HepG2 (cell line): Measurements from ENCODE around the gene SLC18A2. TPM values are rescaled to one million over a fixed set of nuclear protein-coding genes. Genes with fewer than 3 reads are reported as not detected.

Experiments
- ATAC-seq: fragments of 200-7000 bp; cut with Tn5 transposase; 3 replicates; pipeline ENCODE4 v1.9.1; 2020; ENCODE audit warnings: mild to moderate bottlenecking, moderate library complexity
- BruUV-seq: library from RNA; stranded (reverse); fragments of 400-500 nt; replicated peaks from 2 replicates; lab custom pipeline; 2021; lab: Mats Ljungman, UMichigan
- CTCF ChIA-PET: fragments of 300-600 bp; formaldehyde crosslinking; extraction: SDS; loops from one replicate; lab custom pipeline; 2021; ENCODE audit warnings: low total read pairs, inconsistent platforms, low intra/inter-chr PET ratio; lab: Yijun Ruan, JAX
- POLR2A ChIA-PET: fragments of 350-600 bp; sonication (Branson Sonifier 250); formaldehyde crosslinking; loops from one replicate; lab custom pipeline; 2020; ENCODE audit warnings: antibody characterized with exemption, inconsistent platforms; lab: Yijun Ruan, JAX
- DNase-seq: peaks from one replicate; pipeline ENCODE4 v3.0.0-alpha.2; 2015; ENCODE audit warnings: low spot score
- FAIRE-seq: peaks from 3 replicates; lab custom pipeline; 2011; peaks lifted over from hg19 to GRCh38; lab: Jason Lieb, UNC
- H2AFZ ChIP-seq: one replicate; pipeline ENCODE4 v1.6.1; 2011; ENCODE audit warnings: low read length, inconsistent platforms
- H3K27ac ChIP-seq: fragments of 300-600 bp; 3 replicates; pipeline ENCODE4 v1.8.0; 2011; ENCODE audit warnings: mixed run types, mild to moderate bottlenecking, mixed read lengths, low read length, inconsistent platforms; ENCODE audit not compliant: insufficient read depth; ENCODE audit errors: extremely low read length
- H3K27me3 ChIP-seq, 2 experiments: fragments of 200-600 bp in 1 of 2; 2 replicates in 1 of 2; 3 replicates in 1 of 2; pipeline versions ENCODE4 v1.6.0 to v1.8.0; 2011; ENCODE audit warnings: low read length in 2 of 2, mild to moderate bottlenecking in 2 of 2, moderate library complexity in 2 of 2, inconsistent platforms in 1 of 2; ENCODE audit not compliant: insufficient read depth in 2 of 2, control insufficient read depth in 1 of 2
- H3K36me3 ChIP-seq, 2 experiments: fragments of 200-600 bp in 1 of 2; replicated peaks in 1 of 2; 2 replicates in 1 of 2; 3 replicates in 1 of 2; pipeline versions ENCODE4 v1.5.1 to v1.8.0; 2011; ENCODE audit warnings: low read length in 2 of 2, inconsistent platforms in 1 of 2; ENCODE audit not compliant: insufficient read depth in 2 of 2, control insufficient read depth in 1 of 2
- H3K4me1 ChIP-seq: 2 replicates; pipeline ENCODE4 v1.5.1; 2012; ENCODE audit warnings: low read length, inconsistent platforms; ENCODE audit not compliant: insufficient read depth
- H3K4me2 ChIP-seq: 2 replicates; pipeline ENCODE4 v1.6.0; 2011; ENCODE audit warnings: low read depth, low read length, inconsistent platforms
- H3K4me3 ChIP-seq, 3 experiments: fragments of 200-600 bp in 1 of 3; sonication (generic), shearing (Covaris generic) in 1 of 3; replicated peaks in 1 of 3; 2 replicates each; pipeline ENCODE4 v1.5.1; 2011 to 2016; ENCODE audit warnings: low read length in 3 of 3, inconsistent platforms in 2 of 3, low read depth in 2 of 3, mild to moderate bottlenecking in 2 of 3, control low read depth in 1 of 3, mixed read lengths in 1 of 3; ENCODE audit not compliant: insufficient read depth in 1 of 3
- H3K79me2 ChIP-seq: one replicate; pipeline ENCODE4 v1.6.1; 2011; ENCODE audit warnings: low read length, inconsistent platforms; ENCODE audit not compliant: insufficient read depth
- H3K9ac ChIP-seq: 2 replicates; pipeline ENCODE4 v1.6.0; 2011; ENCODE audit warnings: mild to moderate bottlenecking, low read depth, low read length, inconsistent platforms; ENCODE audit not compliant: insufficient read depth
- H3K9me3 ChIP-seq: 2 replicates; pipeline ENCODE4 v1.5.1; 2012; ENCODE audit warnings: mild to moderate bottlenecking, low read length
- H4K20me1 ChIP-seq: 2 replicates; pipeline ENCODE4 v1.6.0; 2011; ENCODE audit warnings: inconsistent platforms, mild to moderate bottlenecking, low read length, moderate library complexity; ENCODE audit not compliant: insufficient read depth
- ASH2L ChIP-seq: fragments of 300-600, 200-600 bp; sonication (generic); IDR thresholded peaks from 2 replicates; pipeline ENCODE4 v1.7.0; 2017; ENCODE audit warnings: low read depth, mild to moderate bottlenecking, moderate library complexity, mixed read lengths, low read length; ENCODE audit not compliant: insufficient read length
- FOXO1 ChIP-seq: sonication (generic); formaldehyde crosslinking; IDR thresholded peaks from 2 replicates; pipeline ENCODE4 v1.4.0; 2020; ENCODE audit warnings: missing genetic modification reagents
- GFI1 ChIP-seq: sonication (generic); formaldehyde crosslinking; IDR thresholded peaks from 2 replicates; pipeline ENCODE4 v1.5.0; 2020; ENCODE audit warnings: missing genetic modification reagents, mild to moderate bottlenecking, borderline replicate concordance
- GTF3A ChIP-seq: sonication (generic); formaldehyde crosslinking; conservative IDR thresholded peaks from 2 replicates; pipeline ENCODE4 v1.4.0; 2020; ENCODE audit warnings: mild to moderate bottlenecking, missing genetic modification reagents
- HHEX ChIP-seq: IDR thresholded peaks from 2 replicates; pipeline ENCODE4 v1.6.1; 2016; ENCODE audit warnings: control low read depth
- HIVEP1 ChIP-seq: sonication (generic); formaldehyde crosslinking; IDR thresholded peaks from 2 replicates; pipeline ENCODE4 v1.4.0; 2020; ENCODE audit warnings: mild to moderate bottlenecking, missing genetic modification reagents
- IKZF5 ChIP-seq: IDR thresholded peaks from 2 replicates; pipeline ENCODE4 v1.6.1; 2018; ENCODE audit warnings: missing genetic modification reagents, mild to moderate bottlenecking, missing compliant biosample characterization
- RORA ChIP-seq: sonication (generic); formaldehyde crosslinking; IDR thresholded peaks from 2 replicates; pipeline ENCODE4 v1.5.0; 2020; ENCODE audit warnings: mild to moderate bottlenecking, missing genetic modification reagents, moderate library complexity
- UBTF ChIP-seq: sonication (generic); formaldehyde crosslinking; IDR thresholded peaks from 2 replicates; pipeline ENCODE4 v1.4.0; 2020; ENCODE audit warnings: mild to moderate bottlenecking, missing genetic modification reagents
- ZNF20 ChIP-seq: sonication (generic); formaldehyde crosslinking; IDR thresholded peaks from 2 replicates; pipeline ENCODE4 v1.4.0; 2020; ENCODE audit warnings: mild to moderate bottlenecking, moderate library complexity, missing genetic modification reagents
- ZNF280B ChIP-seq: sonication (generic); formaldehyde crosslinking; IDR thresholded peaks from 2 replicates; pipeline ENCODE4 v1.5.0; 2020; ENCODE audit warnings: missing genetic modification reagents, mild to moderate bottlenecking, borderline replicate concordance
- ZNF326 ChIP-seq: sonication (generic); formaldehyde crosslinking; IDR thresholded peaks from 2 replicates; pipeline ENCODE4 v1.4.0; 2020; ENCODE audit warnings: missing genetic modification reagents, borderline replicate concordance
- ZNF337 ChIP-seq: sonication (generic); formaldehyde crosslinking; IDR thresholded peaks from 2 replicates; pipeline ENCODE4 v1.5.1; 2020; ENCODE audit warnings: missing genetic modification reagents, low read depth, mild to moderate bottlenecking, borderline replicate concordance
- ZXDC ChIP-seq: sonication (generic); formaldehyde crosslinking; IDR thresholded peaks from 2 replicates; pipeline ENCODE4 v1.5.0; 2020; ENCODE audit warnings: mild to moderate bottlenecking, missing genetic modification reagents
- WGBS: methylation state at CpG from one replicate; pipeline ENCODE4 v1.1.6; 2017; ENCODE audit warnings: low lambda C conversion rate; 5-methylcytosine and 5-hydroxymethylcytosine counted together
- in situ Hi-C: cut with HindIII; loops from 2 replicates; pipeline ENCODE4 v1.10.0; 2017; ENCODE audit warnings: low pct_unique_long_range_greater_than_20kb; ENCODE audit not compliant: extremely low pct_ligation_motif_present
- intact Hi-C: fragments of 100-400 bp; cut with micrococcal nuclease; formaldehyde crosslinking; loops from one replicate; pipeline ENCODE4 v1.10.0; 2022; ENCODE audit not compliant: unreplicated experiment
- polyA plus RNA-seq, 8 experiments: library from polyadenylated mRNA; depleted of rRNA in 3 of 8; stranded (reverse) in 7 of 8; unstranded in 1 of 8; fragments of >200 nt; fragmentation: Illumina TruSeq in 4 of 8; extraction: Trizol in 4 of 8; gene quantifications; 2 replicates each; pipeline versions ENCODE4 v1.2.1 to v1.2.3, GENCODE V29; 2011 to 2016; ENCODE audit warnings: low read depth in 4 of 8, missing spikeins in 1 of 8, mixed read lengths in 1 of 8; ENCODE audit not compliant: insufficient read depth in 1 of 8
- total RNA-seq, 5 experiments: library from RNA; depleted of rRNA; stranded (reverse); fragments of >200 nt; fragmentation: Illumina TruSeq; extraction: Trizol; gene quantifications; 2 replicates each; pipeline ENCODE4 v1.2.3, GENCODE V29; 2016; ENCODE audit warnings: low read depth in 1 of 5

SLC18A2 gene
- total and polyA plus RNA-seq, 2 of the 13 experiments (the other 11 are each of a cell fraction or from before 2014, with no cell fraction given): not detected

GRCh38 chr10:117259279-117259678, 18.4 kb downstream of the SLC18A2 start (continued):
- no peak for TF ChIP-seq ZXDC (CRISPR knock-in tag)
- no peak for TF ChIP-seq ZNF280B (CRISPR knock-in tag)
- no peak for TF ChIP-seq RORA
- no peak for TF ChIP-seq IKZF5

GRCh38 chr10:117260084-117260483, 19.2 kb downstream of the SLC18A2 start:
- DNase-seq (no peak), FAIRE-seq (no peak), ATAC-seq (no peak)
- H3K27me3 ChIP-seq: peaks cover 0 to 37% of the 10 kb centered on the region in 2 experiments; a peak in 2 of 5 replicates
- H3K36me3 ChIP-seq: no peaks in the 10 kb centered on the region
- H3K27ac ChIP-seq: no peak overlapping the region
- H4K20me1 ChIP-seq: no peaks in the 10 kb centered on the region
- H3K79me2 ChIP-seq: no peaks in the 10 kb centered on the region
- in situ Hi-C loops: no loop called here
- no peak overlapping the region for H2AFZ ChIP-seq
- BruUV-seq: no TSS peak
- H3K9ac ChIP-seq: no peak overlapping the region
- ChIA-PET CTCF (no interaction called here), POLR2A (no interaction called here)
- H3K9me3 ChIP-seq: no peaks in the 10 kb centered on the region
- 13% methylated on average over 4 of the region's 4 CpGs for WGBS
- intact Hi-C loops: no loop called here
- no peak overlapping the region for H3K4me2 ChIP-seq
- H3K4me1 ChIP-seq: peaks cover 28% of the 10 kb centered on the region
- H3K4me3 ChIP-seq: no peak overlapping the region
- TF ChIP-seq GTF3A (CRISPR knock-in tag) (no peak), ZNF337 (CRISPR knock-in tag) (no peak), UBTF (CRISPR knock-in tag) (no peak), ZNF20 (CRISPR knock-in tag) (no peak), FOXO1 (CRISPR knock-in tag) (no peak), HIVEP1 (no peak), HHEX (CRISPR knock-in tag) (no peak), GFI1 (CRISPR knock-in tag) (no peak), ASH2L (no peak), ZNF326 (CRISPR knock-in tag) (no peak)
